Midbrain (tissue), 1 donor: Measurements from ENCODE around the gene INPP5E.
"Not testable (repeated sequence)": the region's sequence is repeated elsewhere in the genome, so short reads cannot be mapped to it uniquely, and the experiment has no call there.

Source experiments
- DNase-seq: peaks from one replicate; lab custom pipeline; 2025; lab: John Stamatoyannopoulos, UW

The INPP5E gene

DNA sequence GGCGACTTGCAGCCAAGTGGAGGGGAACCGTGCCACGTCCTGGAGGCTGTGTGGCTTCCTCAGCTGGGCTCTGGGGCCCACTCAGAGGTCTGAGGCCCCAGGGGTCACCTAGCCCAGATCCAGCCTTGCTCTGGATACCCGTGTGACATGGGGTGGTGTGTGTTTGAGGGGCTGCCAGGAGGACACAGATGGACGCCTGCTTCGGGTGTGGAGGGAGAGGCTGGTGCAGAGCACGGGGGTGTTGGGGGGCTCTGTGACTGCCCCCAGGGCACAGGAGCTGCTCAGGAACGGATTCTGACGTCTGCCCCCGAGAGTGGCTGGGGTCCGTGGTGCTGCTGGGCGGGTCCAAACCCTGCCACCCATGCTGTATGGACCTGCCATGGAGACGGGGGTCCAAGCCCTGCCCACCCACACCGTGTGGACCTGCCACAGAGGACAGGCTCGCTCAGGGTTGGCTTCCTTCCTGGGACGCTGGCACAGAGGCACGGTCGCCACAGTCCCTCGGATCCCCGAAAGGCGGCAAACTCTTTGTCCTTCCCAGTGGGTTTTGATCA is 10.5 kb downstream of the INPP5E start:
- DNase-seq: no peak

GRCh38 chr9:136426787-136427186 is 12.9 kb downstream of the INPP5E start:
- DNase-seq: no peak

GRCh38 chr9:136425367-136425766 is 14.3 kb downstream of the INPP5E start:
- DNase-seq: not testable (repeated sequence)

DNA sequence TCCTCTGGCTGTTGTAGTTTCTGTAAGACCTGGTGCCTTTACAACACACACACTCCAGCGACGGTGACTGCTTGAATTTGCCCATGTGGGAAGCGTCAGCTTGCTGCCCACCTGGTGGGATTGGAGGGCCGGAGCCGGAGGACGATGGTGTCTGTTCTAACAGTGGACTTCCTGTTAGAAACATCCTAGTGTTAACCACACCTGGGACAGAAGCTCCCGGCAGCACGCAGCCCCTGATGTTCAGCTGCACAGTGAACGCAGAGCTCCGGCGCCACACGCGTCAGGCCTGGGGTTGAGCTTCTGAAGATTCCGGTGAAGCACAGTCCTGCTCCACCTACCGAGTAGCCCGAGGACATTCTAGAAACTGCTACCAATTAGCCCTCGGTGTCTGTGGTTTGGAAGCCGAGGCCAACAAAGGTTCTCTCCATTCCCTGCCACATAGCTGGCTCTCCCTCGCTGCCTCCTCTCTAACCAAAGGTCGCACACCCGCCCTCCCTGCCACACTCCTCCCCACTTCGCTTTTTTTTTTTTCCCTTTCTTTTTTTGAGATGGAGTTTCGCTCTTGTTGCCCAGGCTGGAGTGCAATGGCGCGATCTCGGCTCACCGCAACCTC is 14.8 kb downstream of the INPP5E start:
- no peak for DNase-seq

DNA sequence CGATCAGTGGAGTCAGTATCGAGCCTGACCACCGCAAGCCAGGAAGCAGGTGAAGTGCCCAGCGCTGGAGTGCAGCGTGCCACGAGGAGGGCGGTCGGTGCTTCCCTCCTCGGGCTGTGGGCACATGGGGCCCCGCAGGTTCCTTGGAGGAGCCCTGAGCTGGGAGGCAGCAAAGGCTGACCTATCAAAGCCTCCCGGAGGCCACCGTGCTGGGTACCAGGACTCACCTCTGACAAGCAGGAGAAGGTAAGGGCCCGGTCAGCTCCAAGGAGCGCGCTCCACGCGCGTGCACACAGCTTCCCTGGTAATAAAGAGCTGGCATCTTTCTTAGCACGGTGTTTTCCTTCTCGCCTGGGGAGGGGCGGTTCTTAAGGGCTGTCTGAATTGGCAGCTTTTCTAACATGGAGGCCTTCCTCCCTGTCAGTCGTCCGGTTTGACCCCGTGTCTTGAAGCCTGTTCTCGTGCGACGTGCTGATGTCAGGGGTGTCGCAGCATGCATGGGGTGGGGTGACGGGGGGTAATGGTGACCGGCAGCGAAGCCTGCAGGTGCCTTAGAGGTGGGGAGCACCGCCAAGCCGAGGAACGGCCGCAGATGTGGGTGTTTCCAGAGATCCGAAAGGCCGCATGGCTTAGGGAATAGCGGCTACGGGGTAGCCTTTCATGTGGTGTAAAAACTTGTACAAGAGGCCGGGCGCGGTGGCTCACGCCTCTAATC is 16.1 kb downstream of the INPP5E start:
- DNase-seq: no peak

GRCh38 chr9:136422876-136423275 is 16.8 kb downstream of the INPP5E start:
- no peak for DNase-seq

DNA sequence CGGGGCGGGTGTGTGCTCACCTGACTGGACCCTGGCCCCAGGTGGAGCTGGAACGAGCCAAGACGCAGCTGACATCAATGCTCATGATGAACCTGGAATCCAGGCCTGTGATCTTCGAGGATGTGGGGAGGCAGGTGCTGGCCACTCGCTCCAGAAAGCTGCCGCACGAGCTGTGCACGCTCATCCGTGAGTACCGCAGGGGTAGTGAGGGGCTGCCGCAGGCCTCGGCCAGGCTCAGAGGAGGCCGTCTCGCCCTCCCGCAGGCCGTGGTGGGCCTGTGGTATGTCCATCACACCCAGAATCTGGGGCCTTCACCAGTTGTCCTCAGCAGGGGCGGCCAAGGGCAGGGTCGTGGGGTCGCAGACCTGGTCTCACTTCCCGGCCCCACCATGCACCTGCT is 17.9 kb downstream of the INPP5E start:
- no peak for DNase-seq

DNA sequence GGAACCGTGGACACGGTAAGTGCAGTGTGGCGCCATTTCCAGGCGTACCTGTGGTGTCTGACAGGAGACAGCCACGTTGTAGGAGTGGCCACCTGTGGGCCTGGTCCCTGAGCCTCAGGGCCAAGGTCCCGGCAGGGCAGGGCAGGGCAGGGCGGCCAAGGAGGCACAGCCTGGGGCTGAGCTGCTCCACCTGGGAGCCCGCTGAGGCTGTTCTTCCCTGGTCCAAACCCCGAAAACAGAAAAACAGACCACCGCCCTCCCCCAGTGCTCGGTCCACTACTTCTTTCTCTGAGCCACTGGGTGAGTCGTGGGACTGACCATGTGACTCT is 20.6 kb downstream of the INPP5E start:
- DNase-seq: no peak

- DNase-seq: no peak
These were observed 21.2 kb downstream of the INPP5E start for GRCh38 chr9:136418182-136419091.

GRCh38 chr9:136416914-136417313 is 22.7 kb downstream of the INPP5E start:
- no peak for DNase-seq

GRCh38 chr9:136416427-136416826 is 23.2 kb downstream of the INPP5E start:
- DNase-seq: no peak

GRCh38 chr9:136412962-136413361 is 26.7 kb downstream of the INPP5E start:
- no peak for DNase-seq

DNA sequence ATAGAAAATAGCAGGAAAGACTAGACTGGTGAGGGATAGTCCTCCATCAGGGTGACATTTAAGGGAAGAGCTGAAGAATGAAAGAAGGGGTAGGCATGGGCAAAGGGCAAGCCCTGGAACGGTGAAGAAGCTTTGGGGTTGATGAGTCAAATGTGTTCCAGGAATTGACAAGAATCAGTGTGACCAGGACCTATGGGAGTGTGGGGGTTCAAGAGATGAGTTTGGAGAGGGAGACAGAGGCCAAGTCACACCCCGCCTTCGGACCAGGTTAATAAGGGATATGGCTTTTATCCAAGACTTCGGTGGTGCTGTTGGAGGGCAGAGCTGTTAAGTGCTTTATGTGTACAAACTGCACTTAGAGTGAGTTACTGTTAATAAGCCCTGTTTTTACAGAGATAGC is 28.3 kb downstream of the INPP5E start:
- no peak for DNase-seq

- peak; percentile 93 for DNase-seq
These were observed 29.0 kb downstream of the INPP5E start, which contains the start of the genes ENTR1 and PMPCA for GRCh38 chr9:136410500-136411287. ENTR1 (minus strand) TSS chr9:136410614; CDS start chr9:136410397, 217 bp downstream. PMPCA (plus strand) TSS chr9:136410658; CDS start chr9:136410669, 11 bp downstream.

DNA sequence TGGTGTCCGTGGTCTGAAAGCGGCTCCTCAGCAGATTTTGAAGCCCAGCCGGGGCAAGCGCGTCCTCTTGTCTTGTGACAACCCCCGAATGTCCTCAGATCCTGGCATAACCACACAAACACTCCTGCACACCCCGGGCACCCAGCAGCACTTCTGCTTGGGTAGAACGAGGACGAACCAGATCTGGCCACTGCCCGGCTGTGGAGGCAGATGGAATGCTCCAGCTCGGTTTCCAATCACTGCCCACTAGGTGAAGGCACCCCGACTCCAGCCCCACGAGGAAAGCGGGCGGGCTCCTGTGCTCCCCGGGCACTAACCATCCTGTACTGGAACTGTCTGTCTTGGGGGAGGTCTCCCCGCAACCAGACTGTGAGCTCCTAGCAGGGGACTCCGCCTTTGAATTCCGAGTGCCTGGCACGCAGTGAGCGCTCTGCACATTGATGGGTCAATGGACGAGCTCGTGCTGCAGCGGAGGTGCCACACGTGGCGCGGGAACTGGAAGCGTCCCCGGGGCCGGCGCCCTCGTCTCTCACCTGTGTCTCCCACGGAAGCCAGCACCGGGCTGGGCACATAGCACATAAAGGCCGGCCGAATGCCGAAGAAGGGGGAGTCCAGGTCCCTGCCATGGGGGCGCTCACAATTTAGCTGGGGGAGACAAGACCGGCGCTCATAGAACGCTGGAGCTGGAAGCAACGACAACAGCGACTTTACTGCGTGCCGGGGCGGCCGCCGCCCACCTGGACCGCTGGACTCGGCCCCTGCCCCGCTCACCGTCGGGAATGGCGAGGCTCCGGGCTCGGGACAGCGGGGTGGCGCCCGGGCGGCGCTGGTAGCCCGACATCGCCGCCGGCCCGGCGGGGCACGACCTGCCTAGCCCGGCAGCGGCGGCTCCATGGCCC is 29.8 kb downstream of the INPP5E start:
- no peak for DNase-seq

- DNase-seq: no peak
These were observed 31.7 kb downstream of the INPP5E start for GRCh38 chr9:136407911-136408310.

- not testable (repeated sequence) for DNase-seq
These were observed 32.6 kb downstream of the INPP5E start for GRCh38 chr9:136407061-136407460.

DNA sequence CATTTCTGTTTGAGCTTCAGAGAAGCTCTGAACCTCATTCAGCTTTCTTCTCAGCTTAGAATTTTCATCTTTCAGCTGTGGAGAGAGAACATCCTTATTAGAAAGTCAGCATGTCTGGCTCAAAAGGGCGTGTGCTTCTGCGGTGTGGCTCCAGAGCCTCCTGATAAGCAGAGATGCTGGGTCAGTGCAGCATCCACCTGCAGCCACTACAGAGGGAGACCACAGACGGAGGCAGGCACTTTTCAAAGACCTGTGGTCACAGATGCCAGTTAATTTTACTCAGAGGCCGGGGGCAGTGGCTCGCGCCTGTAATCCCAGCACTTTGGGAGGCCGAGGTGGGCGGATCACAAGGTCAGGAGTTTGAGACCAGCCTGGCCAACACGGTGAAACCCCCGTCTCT is 33.7 kb downstream of the INPP5E start:
- DNase-seq: not testable (repeated sequence)

DNA sequence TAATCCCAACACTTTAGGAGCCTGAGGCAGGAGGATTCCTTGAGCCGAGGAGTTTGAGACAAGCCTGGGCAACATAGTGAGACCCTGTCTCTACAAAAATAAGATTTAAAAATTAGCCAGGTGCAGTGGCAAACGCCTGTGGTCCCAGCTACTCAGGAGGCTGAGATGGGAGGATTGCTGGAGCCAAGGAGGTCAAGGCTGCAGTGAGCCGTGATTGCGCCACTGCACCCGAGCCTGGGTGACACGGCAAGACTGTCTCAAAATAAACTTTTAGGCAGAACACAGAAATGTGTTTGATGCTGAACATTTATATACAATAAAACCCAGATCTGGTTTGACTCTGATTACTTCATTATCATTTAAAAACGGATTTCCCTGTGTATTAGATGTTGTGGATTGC is 34.2 kb downstream of the INPP5E start:
- DNase-seq: no peak

GRCh38 chr9:136404801-136405136 is 34.9 kb downstream of the INPP5E start:
- no peak for DNase-seq
